Hypothalamus (tissue), 51 donors: ENCODE data around the gene KRT81.
"Not testable (repeated sequence)": the region's sequence is repeated elsewhere in the genome, so short reads cannot be mapped to it uniquely, and the experiment has no call there.

Experiments used
- DNase-seq, 51 donors: peaks; one replicate each; lab custom pipeline; 2025; lab: John Stamatoyannopoulos, UW

Gene KRT81

GRCh38 chr12:52300796-52301691, 9.7 kb upstream of the KRT81 start:
- no peak for DNase-seq

- DNase-seq, result no peak
These were observed 7.4 kb upstream of the KRT81 start for GRCh38 chr12:52298677-52299190.

GRCh38 chr12:52296572-52297215, 5.4 kb upstream of the KRT81 start:
- no peak for DNase-seq

GRCh38 chr12:52295663-52296062, 4.3 kb upstream of the KRT81 start:
- no peak for DNase-seq

- no peak for DNase-seq
These were observed 3.5 kb upstream of the KRT81 start for GRCh38 chr12:52294803-52295202.

GRCh38 chr12:52293926-52294325, 2.6 kb upstream of the KRT81 start:
- DNase-seq, result no peak

- DNase-seq, result not testable (repeated sequence)
These were observed 725 bp downstream of the KRT81 start for GRCh38 chr12:52290483-52291134.

GRCh38 chr12:52287816-52288805, 3.2 kb downstream of the KRT81 start:
- not testable (repeated sequence) for DNase-seq

GRCh38 chr12:52286857-52287785, 4.2 kb downstream of the KRT81 start:
- not testable (repeated sequence) for DNase-seq

GRCh38 chr12:52285851-52286530, 5.3 kb downstream of the KRT81 start:
- no peak for DNase-seq

GRCh38 chr12:52285172-52285745, 6.1 kb downstream of the KRT81 start:
- no peak for DNase-seq

GRCh38 chr12:52284562-52285171, 6.7 kb downstream of the KRT81 start:
- no peak for DNase-seq

GRCh38 chr12:52280796-52281560, 10.4 kb downstream of the KRT81 start:
- no peak for DNase-seq

GRCh38 chr12:52280319-52280795, 11.0 kb downstream of the KRT81 start:
- no peak for DNase-seq

- no peak for DNase-seq
These were observed 11.7 kb downstream of the KRT81 start for GRCh38 chr12:52279422-52280318.
